H1 (cell line): ENCODE results near the gene FRMD3. TPM values are rescaled to one million over a fixed set of nuclear protein-coding genes. Genes with fewer than 3 reads are reported as not detected.

Source experiments
- CTCF ChIA-PET: fragments of 300-600 bp; sonication (Branson Sonifier 250); formaldehyde crosslinking; loops from one replicate; lab custom pipeline; 2021; ENCODE audit not compliant: partially characterized antibody; lab: Charles Lee
- POLR2A ChIA-PET: fragments of 300-600 bp; sonication (Branson Sonifier 250); formaldehyde crosslinking; loops from one replicate; lab custom pipeline; 2021; ENCODE audit warnings: inconsistent platforms; ENCODE audit not compliant: partially characterized antibody; lab: Charles Lee
- DNase-seq, 2 experiments: peaks; one replicate each; pipeline versions ENCODE4 v3.0.0 to v3.0.0-alpha.2; 2010 to 2022; ENCODE audit warnings: low spot score in 2 of 2, low read depth in 1 of 2, mixed read lengths in 1 of 2
- FAIRE-seq: peaks from 2 replicates; lab custom pipeline; 2011; peaks lifted over from hg19 to GRCh38; lab: Jason Lieb, UNC
- H2AFZ ChIP-seq: 2 replicates; pipeline ENCODE4 v1.8.1; 2012; ENCODE audit warnings: low read length, inconsistent platforms
- H2AK5ac ChIP-seq: 2 replicates; pipeline ENCODE4 v1.6.1; 2013; ENCODE audit warnings: low read depth, low read length
- H2BK120ac ChIP-seq: replicated peaks from 2 replicates; pipeline ENCODE3; 2013; ENCODE audit warnings: low read depth, low read length, inconsistent platforms
- H2BK12ac ChIP-seq: 2 replicates; pipeline ENCODE4 v1.6.1; 2013; ENCODE audit warnings: low read depth, low read length
- H2BK15ac ChIP-seq: 2 replicates; pipeline ENCODE4 v1.6.1; 2013; ENCODE audit warnings: low read length
- H2BK20ac ChIP-seq: 2 replicates; pipeline ENCODE4 v1.6.1; 2013; ENCODE audit warnings: low read length
- H2BK5ac ChIP-seq: 2 replicates; pipeline ENCODE4 v1.6.1; 2013; ENCODE audit warnings: low read depth, low read length
- H3K14ac ChIP-seq: 2 replicates; pipeline ENCODE4 v1.6.1; 2013; ENCODE audit warnings: inconsistent platforms; ENCODE audit not compliant: insufficient read length
- H3K18ac ChIP-seq: 2 replicates; pipeline ENCODE4 v1.6.1; 2013; ENCODE audit warnings: low read length; ENCODE audit errors: extremely low read depth
- H3K23ac ChIP-seq: 2 replicates; pipeline ENCODE4 v1.6.1; 2013; ENCODE audit warnings: inconsistent platforms; ENCODE audit not compliant: insufficient read length
- H3K23me2 ChIP-seq: 2 replicates; pipeline ENCODE4 v1.6.1; 2013; ENCODE audit warnings: low read depth, low read length
- H3K27ac ChIP-seq: 2 replicates; pipeline ENCODE4 v1.6.1; 2011; ENCODE audit warnings: low read depth, low read length, inconsistent platforms
- H3K27me3 ChIP-seq, 4 experiments: replicated peaks in 1 of 4; 1 replicate in 1 of 4; 2 replicates in 3 of 4; pipeline versions ENCODE4 v1.6.1 to v1.8.1; 2011 to 2013; ENCODE audit warnings: low read length in 3 of 4, mild to moderate bottlenecking in 3 of 4, inconsistent platforms in 2 of 4, mixed read lengths in 2 of 4, moderate library complexity in 1 of 4; ENCODE audit not compliant: control insufficient read depth in 3 of 4, insufficient read depth in 3 of 4; ENCODE audit errors: extremely low read depth in 1 of 4
- H3K36me3 ChIP-seq, 4 experiments: 2 replicates each; pipeline versions ENCODE4 v1.6.1 to v1.8.1; 2011 to 2013; ENCODE audit warnings: mild to moderate bottlenecking in 4 of 4, low read length in 3 of 4, moderate library complexity in 2 of 4, control low read depth in 1 of 4, inconsistent platforms in 1 of 4; ENCODE audit not compliant: insufficient read depth in 4 of 4, control insufficient read depth in 2 of 4
- H3K4ac ChIP-seq: replicated peaks from 2 replicates; pipeline ENCODE3; 2013; ENCODE audit warnings: low read length, low read depth, mixed read lengths, inconsistent platforms; ENCODE audit not compliant: insufficient read length
- H3K4me1 ChIP-seq, 4 experiments: replicated peaks in 1 of 4; 1 replicate in 1 of 4; 2 replicates in 3 of 4; pipeline versions ENCODE4 v1.6.1 to v1.8.1; 2011 to 2013; ENCODE audit warnings: low read length in 3 of 4, inconsistent platforms in 2 of 4, mixed read lengths in 1 of 4; ENCODE audit not compliant: insufficient read depth in 4 of 4, control insufficient read depth in 3 of 4
- H3K4me2 ChIP-seq, 2 experiments: 2 replicates each; pipeline versions ENCODE4 v1.6.1 to v1.8.1; 2011 to 2013; ENCODE audit warnings: low read depth in 2 of 2, low read length in 2 of 2, control low read depth in 1 of 2, inconsistent platforms in 1 of 2, mild to moderate bottlenecking in 1 of 2; ENCODE audit not compliant: insufficient read depth in 1 of 2
- H3K4me3 ChIP-seq, 4 experiments: fragments of 200-600, 300-600 bp in 1 of 4; sonication (generic), shearing (Covaris generic), sonication (Bioruptor Twin) in 1 of 4; 2 replicates each; pipeline versions ENCODE4 v1.5.1 to v1.8.1; 2011 to 2016; ENCODE audit warnings: low read length in 4 of 4, low read depth in 3 of 4, control low read depth in 2 of 4, inconsistent platforms in 2 of 4, mild to moderate bottlenecking in 2 of 4, mixed read lengths in 1 of 4, moderate library complexity in 1 of 4; ENCODE audit not compliant: insufficient read depth in 2 of 4; ENCODE audit errors: extremely low read depth in 1 of 4
- H3K56ac ChIP-seq: replicated peaks from 2 replicates; pipeline ENCODE3; 2013; ENCODE audit warnings: low read depth, mild to moderate bottlenecking, mixed read lengths, low read length, inconsistent platforms; ENCODE audit not compliant: insufficient read length
- H3K79me1 ChIP-seq: 2 replicates; pipeline ENCODE4 v1.6.1; 2013; ENCODE audit warnings: low read depth, low read length, control low read depth
- H3K79me2 ChIP-seq, 2 experiments: 2 replicates each; pipeline versions ENCODE4 v1.6.1 to v1.8.1; 2012 to 2013; ENCODE audit warnings: low read length in 2 of 2, mild to moderate bottlenecking in 2 of 2, inconsistent platforms in 1 of 2; ENCODE audit not compliant: insufficient read depth in 2 of 2, control insufficient read depth in 1 of 2
- H3K9ac ChIP-seq, 4 experiments: replicated peaks in 1 of 4; 1 replicate in 1 of 4; 2 replicates in 3 of 4; pipeline versions ENCODE4 v1.6.1 to v1.8.1; 2011 to 2013; ENCODE audit warnings: low read depth in 3 of 4, low read length in 3 of 4, control low read depth in 2 of 4, mild to moderate bottlenecking in 2 of 4, moderate library complexity in 2 of 4, inconsistent platforms in 1 of 4; ENCODE audit errors: extremely low read depth in 1 of 4
- H3K9me3 ChIP-seq, 2 experiments: 2 replicates each; pipeline versions ENCODE4 v1.6.1 to v1.8.1; 2012 to 2013; ENCODE audit warnings: mild to moderate bottlenecking in 2 of 2, moderate library complexity in 2 of 2, control low read depth in 1 of 2, inconsistent platforms in 1 of 2, low read depth in 1 of 2, low read length in 1 of 2, mixed read lengths in 1 of 2; ENCODE audit not compliant: insufficient read depth in 2 of 2
- H4K20me1 ChIP-seq, 2 experiments: replicated peaks in 1 of 2; 2 replicates each; pipeline versions ENCODE3 to v1.8.1; 2011 to 2013; ENCODE audit warnings: inconsistent platforms in 2 of 2, low read length in 2 of 2, mild to moderate bottlenecking in 1 of 2; ENCODE audit not compliant: insufficient read depth in 2 of 2, control insufficient read depth in 1 of 2
- H4K5ac ChIP-seq: 2 replicates; pipeline ENCODE4 v1.6.1; 2013; ENCODE audit warnings: low read length, low read depth, mixed read lengths, inconsistent platforms; ENCODE audit not compliant: insufficient read length
- H4K8ac ChIP-seq: 2 replicates; pipeline ENCODE4 v1.8.0; 2013; ENCODE audit warnings: mild to moderate bottlenecking, moderate library complexity, low read length, inconsistent platforms; ENCODE audit not compliant: insufficient read depth; ENCODE audit errors: extremely low read depth
- H4K91ac ChIP-seq: replicated peaks from 2 replicates; pipeline ENCODE3; 2013; ENCODE audit warnings: low read length, mixed read lengths, inconsistent platforms; ENCODE audit not compliant: insufficient read length
- POU5F1 ChIP-seq: IDR thresholded peaks from 2 replicates; pipeline ENCODE4 v1.6.1; 2011; ENCODE audit warnings: low read depth, mild to moderate bottlenecking, low read length, moderate library complexity
- SP2 ChIP-seq: IDR thresholded peaks from 2 replicates; pipeline ENCODE4 v1.6.1; 2012; ENCODE audit warnings: mild to moderate bottlenecking, low read length, inconsistent platforms
- ZNF274 ChIP-seq: IDR thresholded peaks from 2 replicates; pipeline ENCODE4 v1.7.0; 2012; ENCODE audit warnings: low read length, borderline replicate concordance; ENCODE audit errors: extremely low read depth
- WGBS, 2 experiments: shearing (Covaris generic) in 1 of 2; methylation state at CpG; one replicate each; pipeline versions ENCODE4 v1.1.6 to v1.1.7; 2013 to 2015; ENCODE audit warnings: low lambda C conversion rate in 2 of 2, mixed read lengths in 2 of 2, inconsistent platforms in 1 of 2, low coverage in 1 of 2, missing lambda C conversion rate in 1 of 2; ENCODE audit not compliant: insufficient replicate concordance in 2 of 2, insufficient coverage in 1 of 2, insufficient read length in 1 of 2; ENCODE audit errors: extremely low coverage in 1 of 2, missing lambda C conversion rate in 1 of 2; 5-methylcytosine and 5-hydroxymethylcytosine counted together
- polyA plus RNA-seq, 7 experiments: library from polyadenylated mRNA; depleted of rRNA in 3 of 7; stranded (reverse) in 5 of 7; unstranded in 2 of 7; fragments of >200 nt in 5 of 7; fragments of 200-250 nt in 2 of 7; gene quantifications; 1 replicate in 5 of 7; 2 replicates in 1 of 7; 4 replicates in 1 of 7; pipeline versions ENCODE4 v1.2.1 to v1.2.3, GENCODE V29; 2011 to 2013; ENCODE audit warnings: missing spikeins in 2 of 7, mixed read lengths in 2 of 7
- total RNA-seq: library from RNA; stranded (reverse); fragmentation: NEBNext Ultra II Directional; extraction: Animal tissue kit (Norgen Biotek cat#: 25700); gene quantifications from 2 replicates; pipeline ENCODE4 v1.2.1, GENCODE V29; 2021

FRMD3 gene
- total and polyA plus RNA-seq, 2 of the 8 experiments (the other 6 are each of a cell fraction or from before 2014, with no cell fraction given), result 0.15 to 1.4 TPM

GRCh38 chr9:83491995-83492394 lies 46.2 kb downstream of the FRMD3 start:
- DNase-seq, result no peak
- Histone ChIP-seq H4K20me1 (no peaks in the 10 kb centered on the region), H3K79me1 (no peaks in the 10 kb centered on the region), H3K9ac (no peak overlapping the region), H3K79me2 (no peaks in the 10 kb centered on the region), H3K36me3 (no peaks in the 10 kb centered on the region), H4K8ac (no peak overlapping the region), H3K4me2 (no peak overlapping the region), H2BK15ac (no peak overlapping the region), H2AK5ac (no peak overlapping the region), H2BK12ac (no peak overlapping the region), H3K23me2 (no peaks in the 10 kb centered on the region; the same call in 1 of the 2 replicates), H3K27me3 (no peaks in the 10 kb centered on the region), H4K5ac (no peak overlapping the region), H3K4me1 (no peaks in the 10 kb centered on the region), H3K56ac (no peak overlapping the region), H3K9me3 (no peaks in the 10 kb centered on the region), H2BK5ac (no peak overlapping the region), H2BK20ac (no peak overlapping the region), H3K4ac (no peak overlapping the region), H3K14ac (no peak overlapping the region), H3K18ac (no peak overlapping the region), H3K23ac (no peak overlapping the region), H3K27ac (no peak overlapping the region), H4K91ac (no peak overlapping the region), H2BK120ac (no peak overlapping the region), H2AFZ (no peak overlapping the region), H3K4me3 (no peak overlapping the region)
- FAIRE-seq, result no peak
- POLR2A ChIA-PET, result interaction anchor here (0.8 kb wide), 1 partner anchor 133 kb away, joined by 3 read pairs; no protein-coding TSS in a partner anchor
- 88% methylated on average over 3 of the region's 3 CpGs; no CpG with 5 or more reads in 1 of the 2 experiments for WGBS, 2 experiments
- CTCF ChIA-PET, result no interaction called here
- TF ChIP-seq ZNF274, result no peak
- TF ChIP-seq SP2, result no peak
- TF ChIP-seq POU5F1, result no peak
